ENCODE results near the gene SAMM50.
A peak's percentile ranks its signal among the peaks of the same experiment; 100 is the strongest.

The SAMM50 gene

DNA sequence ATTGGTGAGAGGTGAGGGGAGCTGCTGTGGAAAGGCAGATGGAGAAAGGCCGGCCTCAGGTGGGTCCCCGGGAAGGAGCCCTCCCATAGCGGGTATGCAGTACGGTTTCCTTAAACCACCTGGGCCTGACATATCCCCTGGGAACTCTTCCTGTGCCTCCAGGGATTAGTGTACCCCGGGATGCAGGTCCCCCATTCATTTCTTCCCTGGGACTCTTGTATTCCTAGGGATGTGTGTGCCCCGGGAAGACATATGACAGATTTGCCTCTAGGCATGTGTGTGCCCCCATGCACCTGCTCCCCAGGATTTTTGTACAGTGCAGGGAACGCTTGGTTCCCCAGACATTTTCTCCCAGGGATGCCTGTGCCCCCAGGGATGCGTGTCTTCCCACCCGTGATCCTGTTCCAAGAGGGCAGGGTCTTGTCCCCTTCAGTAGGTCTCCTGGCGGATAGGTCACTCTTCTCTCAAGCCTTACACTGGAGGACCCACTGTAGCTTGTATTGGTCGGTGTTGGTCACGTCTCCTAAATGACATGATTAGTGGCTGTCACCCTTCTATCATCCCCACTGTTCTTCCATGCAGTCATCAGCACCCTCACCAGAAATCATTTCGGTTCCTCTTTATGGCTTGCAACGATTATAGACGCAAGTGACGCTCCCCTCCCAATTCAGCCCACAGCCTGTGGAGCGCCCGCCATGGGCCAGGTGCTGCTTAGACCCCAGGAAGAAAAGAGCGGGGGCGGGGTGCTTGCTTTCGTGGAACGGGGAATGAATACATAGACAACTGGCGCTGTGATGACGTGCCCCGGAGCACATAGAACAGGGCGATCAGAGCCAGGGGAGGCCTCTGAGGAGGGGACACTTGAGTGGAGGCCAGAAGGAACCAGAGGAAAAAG, 70.2 kb downstream of the SAMM50 start:
- Mint-ChIP-seq H3K4me3 (peak overlapping the region; percentile 52), H3K27ac (no peak overlapping the region), H3K4me1 (peaks cover 22% of the 10 kb centered on the region), H3K27me3 (peaks cover 18% of the 10 kb centered on the region), H3K36me3 (no peaks in the 10 kb centered on the region), H3K9me3 (no peaks in the 10 kb centered on the region)

DNA sequence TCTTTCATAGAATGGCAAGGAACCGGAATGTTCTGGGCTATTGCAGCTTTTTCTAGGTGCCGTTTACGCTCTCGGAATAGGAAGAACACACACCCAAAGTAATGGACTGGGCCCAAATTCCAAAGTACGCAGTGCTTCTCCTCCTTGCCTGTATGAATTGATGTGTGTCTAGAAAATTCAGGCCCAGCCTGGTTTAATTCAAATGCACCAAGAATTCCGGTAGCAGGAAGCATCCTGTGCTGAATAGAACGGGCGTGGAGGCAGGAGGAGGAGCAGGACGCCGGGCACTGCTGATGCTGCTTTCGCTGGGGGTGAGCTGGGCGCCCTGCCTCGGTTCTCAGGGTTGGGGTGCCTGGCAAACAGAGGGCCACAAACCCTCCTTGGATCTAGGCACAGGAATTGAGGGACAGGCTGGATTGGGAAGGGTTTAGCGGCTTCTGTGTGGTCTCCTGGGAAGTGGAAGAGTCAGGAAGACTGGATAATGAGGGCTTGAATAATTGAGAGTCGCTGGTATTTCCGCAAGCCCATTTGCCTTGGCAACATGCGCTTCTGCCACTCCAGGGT, 70.9 kb downstream of the SAMM50 start:
- Mint-ChIP-seq H3K4me1 (peaks cover 24% of the 10 kb centered on the region), H3K36me3 (no peaks in the 10 kb centered on the region), H3K27ac (no peak overlapping the region), H3K27me3 (peaks cover 18% of the 10 kb centered on the region), H3K9me3 (no peaks in the 10 kb centered on the region), H3K4me3 (no peak overlapping the region)

DNA sequence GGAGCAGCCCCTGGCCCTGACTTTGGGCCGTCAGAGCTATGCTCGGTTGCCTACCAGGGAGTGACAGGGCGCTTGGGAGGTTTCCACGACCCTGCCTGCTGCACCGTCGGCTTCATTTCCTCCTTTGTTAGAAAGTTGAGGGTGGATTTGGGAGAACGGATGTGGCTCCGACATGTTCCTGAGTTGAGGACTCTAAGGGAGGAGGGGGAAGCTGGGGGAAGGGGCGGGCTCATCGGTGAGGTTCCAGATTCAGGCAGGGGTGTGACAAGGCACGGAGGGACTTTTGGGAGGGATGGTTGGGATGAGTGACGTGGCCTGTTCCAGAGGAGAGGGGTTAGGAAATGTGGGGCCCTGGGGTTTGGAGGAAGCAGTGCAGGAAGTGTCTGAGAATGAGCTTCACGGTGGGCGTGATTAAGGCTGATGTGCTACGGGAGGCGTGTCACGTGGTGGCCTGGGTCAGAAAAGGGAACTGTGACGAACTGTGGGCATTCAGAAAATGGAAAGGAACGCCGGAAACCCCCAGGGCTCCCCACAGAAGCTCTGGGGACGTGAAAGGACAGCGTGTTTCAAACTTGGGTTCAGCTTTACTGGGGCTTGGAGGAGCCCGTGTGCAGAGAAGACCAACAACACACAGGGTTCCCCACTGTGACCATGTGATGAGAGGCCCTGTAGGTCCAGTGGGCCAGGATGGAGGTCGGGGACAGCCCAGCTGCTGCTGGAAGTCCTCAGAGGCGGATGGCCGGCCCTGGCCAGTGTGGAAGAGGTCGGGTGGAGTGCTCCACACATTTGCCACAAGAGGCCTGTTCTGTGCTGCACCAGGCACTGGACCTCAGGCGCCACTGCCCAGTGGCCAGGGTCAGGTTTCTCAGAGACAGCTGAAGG, 71.6 kb downstream of the SAMM50 start:
- Mint-ChIP-seq H3K36me3 (no peaks in the 10 kb centered on the region), H3K27me3 (peaks cover 18% of the 10 kb centered on the region), H3K4me3 (peak overlapping the region; percentile 58), H3K9me3 (no peaks in the 10 kb centered on the region), H3K27ac (peak overlapping the region; percentile 72), H3K4me1 (peaks cover 28% of the 10 kb centered on the region)

DNA sequence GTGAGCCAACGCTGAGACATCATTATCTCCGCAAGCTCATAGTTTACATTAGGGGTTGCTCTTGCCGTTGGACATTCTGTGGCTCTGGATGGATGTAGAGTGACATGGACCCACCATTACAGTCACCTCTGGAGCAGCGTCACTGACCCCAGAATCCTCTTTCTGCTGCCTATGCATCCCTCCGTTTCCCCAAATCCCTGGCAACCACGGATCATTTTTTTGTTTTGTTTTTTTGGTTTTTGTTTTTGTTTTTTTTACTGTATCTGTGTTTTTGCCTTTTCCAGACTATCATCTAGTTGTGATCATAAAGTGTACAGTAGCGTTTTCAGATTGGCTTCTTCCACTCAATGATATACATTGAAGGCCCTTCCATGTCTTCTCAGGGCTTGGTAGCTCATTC, 72.8 kb downstream of the SAMM50 start:
- H3K9me3 Mint-ChIP-seq: no peaks in the 10 kb centered on the region
- peaks cover 28% of the 10 kb centered on the region for H3K4me1 Mint-ChIP-seq
- no peak overlapping the region for H3K27ac Mint-ChIP-seq
- H3K36me3 Mint-ChIP-seq: no peaks in the 10 kb centered on the region
- peaks cover 18% of the 10 kb centered on the region for H3K27me3 Mint-ChIP-seq
- no peak overlapping the region for H3K4me3 Mint-ChIP-seq

DNA sequence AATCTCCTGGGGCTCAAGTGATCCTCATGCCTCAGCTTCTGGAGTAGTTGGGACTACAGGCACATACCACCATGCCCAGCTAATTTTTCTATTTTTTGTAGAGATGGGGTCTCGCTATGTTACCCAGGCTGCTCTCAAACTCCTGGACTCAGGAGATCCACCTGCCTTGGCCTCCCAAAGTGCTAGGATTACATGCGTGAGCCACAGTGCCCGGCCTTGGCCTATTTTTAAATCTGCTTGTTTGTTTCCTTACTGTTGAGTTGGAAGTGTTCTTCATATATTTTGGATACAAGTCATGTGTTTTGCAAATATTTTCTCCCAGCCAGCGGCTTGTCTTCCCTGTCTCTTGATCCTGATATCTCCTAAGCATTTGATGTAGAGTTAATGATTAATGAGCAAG, 73.8 kb downstream of the SAMM50 start:
- H3K4me3 Mint-ChIP-seq: no peak overlapping the region
- H3K36me3 Mint-ChIP-seq: no peaks in the 10 kb centered on the region
- H3K4me1 Mint-ChIP-seq: peaks cover 28% of the 10 kb centered on the region
- no peaks in the 10 kb centered on the region for H3K9me3 Mint-ChIP-seq
- peaks cover 18% of the 10 kb centered on the region for H3K27me3 Mint-ChIP-seq
- H3K27ac Mint-ChIP-seq: no peak overlapping the region

DNA sequence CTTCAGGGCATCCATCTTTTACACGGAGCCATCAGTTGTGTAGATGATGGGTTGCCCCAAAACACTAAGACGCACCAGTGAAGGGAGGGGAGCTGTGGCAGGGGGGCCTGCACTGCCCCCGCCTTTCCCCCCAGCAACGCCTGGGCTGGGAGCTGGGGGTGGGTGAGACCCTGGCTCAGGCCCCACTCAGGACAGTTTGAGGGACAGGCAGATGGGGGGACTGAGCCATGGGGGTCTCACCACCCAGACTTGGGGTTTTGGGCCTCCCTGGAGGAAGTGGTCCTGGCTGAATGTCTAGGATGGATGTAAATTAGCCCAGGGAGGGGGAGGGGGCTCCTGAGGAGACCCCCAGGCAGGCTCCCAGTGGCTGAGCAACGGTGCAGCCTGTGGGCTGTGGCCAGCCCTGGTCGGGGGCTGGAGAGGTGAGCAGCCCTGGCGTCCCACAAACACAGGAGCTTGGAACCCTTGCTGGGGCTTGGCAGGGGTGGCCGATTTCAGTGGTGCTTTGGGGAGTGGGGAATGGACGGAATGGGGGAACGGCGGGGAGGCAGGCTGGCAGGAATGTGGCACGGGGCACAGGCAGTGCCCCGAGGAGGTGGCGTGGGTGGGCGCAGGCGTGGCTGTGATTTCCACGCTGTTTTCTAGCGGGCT, 74.9 kb downstream of the SAMM50 start:
- H3K4me1 Mint-ChIP-seq: peaks cover 22% of the 10 kb centered on the region
- no peaks in the 10 kb centered on the region for H3K9me3 Mint-ChIP-seq
- H3K4me3 Mint-ChIP-seq: no peak overlapping the region
- peaks cover 16% of the 10 kb centered on the region for H3K27me3 Mint-ChIP-seq
- H3K27ac Mint-ChIP-seq: no peak overlapping the region
- no peaks in the 10 kb centered on the region for H3K36me3 Mint-ChIP-seq

DNA sequence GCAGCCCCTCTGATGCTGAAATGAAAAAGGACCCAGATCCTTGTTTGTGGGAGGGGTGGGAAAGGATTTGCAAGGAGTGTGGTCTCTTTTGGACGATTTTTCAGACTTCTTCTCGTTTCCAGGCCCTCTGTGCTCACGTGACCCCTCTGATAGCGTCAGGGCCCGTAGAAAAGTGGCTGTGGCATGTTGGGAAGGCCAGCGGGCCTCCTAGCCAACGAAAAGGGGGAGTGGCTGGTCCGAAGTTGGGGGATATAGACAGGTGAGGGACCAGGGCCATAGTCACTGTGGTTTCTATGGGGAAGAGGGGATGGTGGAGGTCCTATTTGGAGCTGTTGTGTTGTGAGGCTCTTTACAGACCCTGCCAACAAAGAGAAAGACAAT, 75.5 kb downstream of the SAMM50 start:
- Mint-ChIP-seq H3K27ac (no peak overlapping the region), H3K27me3 (peaks cover 12% of the 10 kb centered on the region), H3K36me3 (no peaks in the 10 kb centered on the region), H3K9me3 (no peaks in the 10 kb centered on the region), H3K4me1 (peaks cover 18% of the 10 kb centered on the region), H3K4me3 (no peak overlapping the region)

DNA sequence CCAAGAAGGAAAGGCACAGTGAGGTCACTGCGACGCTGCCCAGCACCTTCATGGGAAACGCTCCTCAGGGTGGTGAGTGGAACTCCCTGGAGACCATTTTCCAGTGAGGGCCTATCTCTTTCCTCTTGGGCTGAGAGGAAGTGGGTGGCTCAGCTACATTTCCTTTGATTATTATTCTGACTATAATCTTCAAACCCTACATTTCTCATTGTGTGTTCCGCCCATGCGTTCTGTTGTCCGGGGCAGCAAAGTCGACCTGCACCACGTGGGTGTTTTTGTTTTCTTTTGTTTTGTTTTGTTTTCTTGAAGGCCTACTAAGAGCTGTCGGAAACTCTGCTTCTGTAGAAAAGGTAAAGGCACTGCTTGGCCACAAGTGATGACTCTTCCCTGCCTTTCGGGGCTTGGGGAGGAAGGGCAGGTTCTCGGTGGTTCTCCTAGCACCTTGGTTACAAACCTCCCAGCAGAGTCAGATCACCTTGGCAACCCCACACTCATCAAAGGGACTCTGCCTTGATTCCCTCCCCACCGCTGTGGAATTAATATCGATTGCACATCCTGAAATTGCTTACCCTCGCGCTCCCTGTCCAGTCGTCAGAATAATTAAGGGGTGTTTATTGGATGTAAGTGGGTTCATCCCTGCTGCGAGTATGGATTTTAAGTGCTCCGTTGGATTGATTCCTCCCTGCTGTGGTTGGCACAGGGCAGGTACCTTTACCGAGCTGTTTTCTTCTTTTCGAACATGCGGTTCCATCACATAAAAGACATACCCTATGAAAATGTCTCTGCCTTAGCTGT, 76.1 kb downstream of the SAMM50 start:
- Mint-ChIP-seq H3K4me1 (peaks cover 14% of the 10 kb centered on the region), H3K27ac (peak overlapping the region; percentile 14), H3K4me3 (no peak overlapping the region), H3K36me3 (no peaks in the 10 kb centered on the region), H3K9me3 (no peaks in the 10 kb centered on the region), H3K27me3 (peaks cover 6% of the 10 kb centered on the region)

DNA sequence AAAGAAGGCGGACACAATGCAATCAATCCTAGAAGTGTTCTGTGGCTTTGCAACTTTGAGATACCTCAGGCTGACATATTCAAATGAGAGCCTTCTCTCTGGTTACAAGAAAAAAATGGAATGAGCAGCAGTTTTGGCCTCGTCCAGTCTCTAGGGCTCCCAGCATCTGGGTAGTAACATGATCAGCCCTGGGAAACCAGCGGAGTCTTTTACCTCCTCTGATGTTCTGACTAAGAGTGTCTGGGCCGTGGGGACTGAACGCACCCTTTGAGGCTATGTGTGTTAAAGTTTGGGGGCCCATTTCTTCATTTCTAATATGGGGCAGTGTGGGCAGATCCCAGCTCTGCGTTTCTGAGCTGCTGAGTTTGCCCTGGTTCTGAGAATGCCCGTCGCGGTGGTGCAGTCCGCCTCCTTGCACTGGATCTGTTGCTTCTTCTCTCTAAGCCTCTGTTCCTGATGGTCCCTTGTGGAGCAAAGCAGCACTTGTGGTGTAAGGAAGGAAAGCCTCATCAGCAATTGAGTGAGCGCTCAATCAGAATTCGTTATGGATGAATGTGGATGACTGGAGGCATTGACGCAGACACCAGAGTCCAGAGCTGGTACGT, 77.0 kb downstream of the SAMM50 start:
- Mint-ChIP-seq H3K27me3 (peaks cover 2% of the 10 kb centered on the region), H3K36me3 (no peaks in the 10 kb centered on the region), H3K4me1 (peaks cover 6% of the 10 kb centered on the region), H3K9me3 (no peaks in the 10 kb centered on the region), H3K27ac (no peak overlapping the region), H3K4me3 (no peak overlapping the region)

DNA sequence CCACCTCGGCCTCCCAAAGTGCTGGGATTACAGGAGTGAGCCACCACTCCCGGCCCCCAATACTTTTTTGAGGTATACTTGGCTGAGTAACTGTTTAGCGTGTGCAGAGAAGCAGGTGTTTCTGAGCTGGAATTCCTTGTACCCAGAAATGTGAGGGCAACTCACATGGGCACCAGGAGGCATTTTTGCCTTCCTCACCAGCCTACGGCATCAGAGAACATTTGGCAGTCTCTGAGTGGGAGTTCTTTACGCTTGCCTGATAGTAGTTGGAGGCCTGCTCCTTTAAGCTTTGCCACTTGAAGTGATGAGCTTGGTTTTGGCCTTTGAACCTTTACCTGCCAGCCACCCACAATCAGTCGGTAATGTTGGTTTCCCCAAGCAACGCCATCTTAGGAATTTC, 78.0 kb downstream of the SAMM50 start:
- no peaks in the 10 kb centered on the region for H3K36me3 Mint-ChIP-seq
- no peak overlapping the region for H3K27ac Mint-ChIP-seq
- H3K4me1 Mint-ChIP-seq: peaks cover 6% of the 10 kb centered on the region
- peaks cover 2% of the 10 kb centered on the region for H3K27me3 Mint-ChIP-seq
- no peaks in the 10 kb centered on the region for H3K9me3 Mint-ChIP-seq
- no peak overlapping the region for H3K4me3 Mint-ChIP-seq

DNA sequence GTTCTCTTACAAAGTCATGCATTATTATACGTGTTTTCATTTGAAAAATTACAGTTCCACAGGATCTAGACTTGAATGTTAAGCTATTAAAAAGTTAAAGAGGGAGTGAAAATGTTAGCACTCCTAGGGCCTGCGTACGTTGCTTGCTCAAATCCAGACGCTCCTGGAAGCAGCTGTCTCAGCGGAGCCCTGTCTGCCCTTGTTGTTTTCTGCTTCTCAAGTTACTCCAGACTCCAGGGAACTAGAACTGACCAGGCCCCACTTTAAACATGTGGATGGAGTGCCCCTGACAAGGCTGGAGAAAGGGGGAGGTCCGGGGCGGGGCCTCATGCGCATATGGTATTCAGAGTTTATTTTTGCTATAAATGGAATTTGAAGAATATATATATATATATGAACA, 78.5 kb downstream of the SAMM50 start:
- no peaks in the 10 kb centered on the region for H3K9me3 Mint-ChIP-seq
- H3K4me1 Mint-ChIP-seq: peaks cover 6% of the 10 kb centered on the region
- H3K27me3 Mint-ChIP-seq: peaks cover 2% of the 10 kb centered on the region
- no peaks in the 10 kb centered on the region for H3K36me3 Mint-ChIP-seq
- no peak overlapping the region for H3K4me3 Mint-ChIP-seq
- H3K27ac Mint-ChIP-seq: no peak overlapping the region

DNA sequence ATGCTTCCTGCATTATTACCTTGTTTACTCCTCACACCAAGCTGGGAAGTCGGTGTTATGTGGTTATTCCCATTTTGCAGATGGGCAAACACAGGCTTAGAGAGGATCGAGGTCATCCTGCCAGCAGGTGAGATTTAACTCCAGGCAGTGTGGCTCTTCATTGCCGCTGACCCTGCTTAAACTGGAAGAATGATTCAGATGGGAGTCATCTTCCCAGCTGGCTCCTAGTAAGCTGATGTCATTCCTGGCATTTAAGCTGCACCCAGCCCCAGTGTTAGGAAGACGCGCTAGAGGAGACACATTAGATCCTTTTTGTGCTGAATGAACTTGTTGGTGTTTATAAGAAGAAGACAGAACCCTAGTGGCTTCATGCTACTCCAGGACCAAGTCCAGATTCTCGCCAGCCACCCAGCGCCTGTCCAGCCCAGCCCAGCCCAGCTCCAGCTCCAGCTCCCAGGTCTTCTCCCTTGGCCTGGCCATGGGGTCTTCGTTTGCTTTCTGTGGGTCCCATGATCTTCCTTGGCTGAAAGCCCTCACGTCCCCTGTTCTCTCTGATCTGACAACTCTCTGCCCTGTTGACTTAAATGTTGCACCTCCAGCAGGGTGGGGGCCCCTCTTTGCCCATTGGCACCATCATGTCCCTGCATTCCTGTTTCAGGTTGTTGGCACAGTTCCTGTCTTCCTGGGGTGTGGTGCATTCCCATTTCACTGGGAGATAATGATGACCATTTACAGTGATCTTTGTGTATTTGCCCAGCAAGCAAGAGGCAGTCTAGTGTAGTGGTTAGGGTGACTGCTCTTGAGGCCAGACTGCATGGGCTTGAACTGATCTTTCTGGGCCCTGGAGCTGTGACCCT, 82.5 kb downstream of the SAMM50 start:
- H3K4me1 Mint-ChIP-seq: peaks cover 4% of the 10 kb centered on the region
- no peak overlapping the region for H3K27ac Mint-ChIP-seq
- H3K36me3 Mint-ChIP-seq: no peaks in the 10 kb centered on the region
- H3K9me3 Mint-ChIP-seq: no peaks in the 10 kb centered on the region
- H3K27me3 Mint-ChIP-seq: no peaks in the 10 kb centered on the region
- H3K4me3 Mint-ChIP-seq: no peak overlapping the region

DNA sequence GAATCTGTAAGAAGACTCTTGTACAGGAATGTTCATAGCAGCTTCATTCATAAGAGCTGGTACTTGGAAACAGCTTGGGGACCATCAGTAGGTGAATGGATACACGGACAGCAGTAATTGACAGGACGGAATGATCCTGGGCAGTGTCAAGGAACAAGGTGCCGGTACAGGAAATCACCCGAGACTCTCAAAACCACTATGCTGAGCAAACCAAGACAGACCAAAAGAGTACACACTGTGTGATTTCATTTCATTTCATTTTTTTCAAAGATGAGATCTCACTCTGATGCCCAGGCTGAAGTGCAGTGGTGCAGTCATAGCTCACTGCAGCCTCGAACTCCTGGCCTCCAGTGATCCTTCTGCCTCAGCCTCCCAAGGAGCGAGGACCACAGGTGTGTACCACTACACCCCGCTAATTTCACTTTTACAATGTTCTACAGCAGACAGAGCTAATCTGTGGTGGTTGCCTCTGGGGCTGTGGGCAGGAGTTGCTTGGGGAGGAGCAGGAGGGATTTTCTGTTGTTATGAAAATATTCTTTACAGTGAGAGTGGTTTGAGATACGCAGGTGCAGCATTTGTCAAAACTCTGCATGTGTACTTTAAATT, 84.4 kb downstream of the SAMM50 start:
- H3K9me3 Mint-ChIP-seq: no peaks in the 10 kb centered on the region
- H3K4me1 Mint-ChIP-seq: peaks cover 5% of the 10 kb centered on the region
- H3K27me3 Mint-ChIP-seq: no peaks in the 10 kb centered on the region
- H3K27ac Mint-ChIP-seq: no peak overlapping the region
- H3K4me3 Mint-ChIP-seq: no peak overlapping the region
- H3K36me3 Mint-ChIP-seq: no peaks in the 10 kb centered on the region

All from activated naive CD4-positive, alpha-beta T cell treated with anti-CD3 and anti-CD28 coated beads, Interleukin-2, amount 50 U/mL, for 24 hours (primary cell).